Head of caudate nucleus (tissue), 42 donors: ENCODE results near the gene SH3PXD2A.

ENCODE experiments used
- DNase-seq, 42 donors: peaks; one replicate each; pipeline versions ENCODE4 v3.0.0 to v3.0.0-alpha.2; 2020 to 2021; ENCODE audit warnings: mixed read lengths in 7 of 42
- intact Hi-C: fragments of 100-400 bp; cut with DNase I; formaldehyde crosslinking; loops from one replicate; pipeline ENCODE4 v1.15.0; 2022

Gene SH3PXD2A

GRCh38 chr10:103839519-103839871 lies 15.9 kb downstream of the SH3PXD2A start:
- intact Hi-C loops = no loop called here
- DNase-seq = no peak

GRCh38 chr10:103838862-103839518 lies 16.4 kb downstream of the SH3PXD2A start:
- DNase-seq = no peak
- intact Hi-C loops = no loop called here

GRCh38 chr10:103838070-103838395 lies 17.3 kb downstream of the SH3PXD2A start:
- DNase-seq = peak in 1 of 42 donors; percentile 5
- intact Hi-C loops = no loop called here

- DNase-seq = no peak
- intact Hi-C loops = no loop called here
Measured at GRCh38 chr10:103837370-103838069, 17.9 kb downstream of the SH3PXD2A start.

- DNase-seq = no peak
- intact Hi-C loops = no loop called here
Measured at GRCh38 chr10:103836861-103837260, 18.5 kb downstream of the SH3PXD2A start.

GRCh38 chr10:103836273-103836672 lies 19.1 kb downstream of the SH3PXD2A start:
- intact Hi-C loops = no loop called here
- no peak for DNase-seq

- intact Hi-C loops = no loop called here
- DNase-seq = peak in 8 of 42 donors; percentile 16 to 73 (median 36)
Measured at GRCh38 chr10:103835096-103836050, 20.0 kb downstream of the SH3PXD2A start.

GRCh38 chr10:103834436-103835095 lies 20.8 kb downstream of the SH3PXD2A start:
- no peak for DNase-seq
- intact Hi-C loops = no loop called here

GRCh38 chr10:103833731-103834365 lies 21.5 kb downstream of the SH3PXD2A start:
- peak in 4 of 42 donors; percentile 17 to 57 (median 34) for DNase-seq
- intact Hi-C loops = no loop called here

- DNase-seq = no peak
- intact Hi-C loops = no loop called here
Measured at GRCh38 chr10:103832806-103833205, 22.6 kb downstream of the SH3PXD2A start.

- no peak for DNase-seq
- intact Hi-C loops = no loop called here
Measured at GRCh38 chr10:103829838-103830465, 25.4 kb downstream of the SH3PXD2A start.

- no peak for DNase-seq
- intact Hi-C loops = no loop called here
Measured at GRCh38 chr10:103829278-103829677, 26.1 kb downstream of the SH3PXD2A start.

GRCh38 chr10:103828587-103829197 lies 26.7 kb downstream of the SH3PXD2A start:
- DNase-seq = no peak
- intact Hi-C loops = no loop called here

GRCh38 chr10:103828107-103828506 lies 27.3 kb downstream of the SH3PXD2A start:
- DNase-seq = no peak
- intact Hi-C loops = no loop called here

GRCh38 chr10:103826885-103827284 lies 28.5 kb downstream of the SH3PXD2A start:
- DNase-seq = no peak
- intact Hi-C loops = no loop called here

- DNase-seq = no peak
- intact Hi-C loops = no loop called here
Measured at GRCh38 chr10:103824281-103824680, 31.1 kb downstream of the SH3PXD2A start.

GRCh38 chr10:103823706-103824272 lies 31.6 kb downstream of the SH3PXD2A start:
- DNase-seq = no peak
- intact Hi-C loops = no loop called here

- no peak for DNase-seq
- intact Hi-C loops = no loop called here
Measured at GRCh38 chr10:103822800-103823199, 32.6 kb downstream of the SH3PXD2A start.
